Small intestine (tissue), 7 donors: ENCODE results near the gene GLRX3. TPM values are rescaled to one million over a fixed set of nuclear protein-coding genes. Genes with fewer than 3 reads are reported as not detected.

Experiments used
- DNase-seq, 2 donors: peaks; one replicate each; pipeline versions ENCODE4 v3.0.0 to v3.0.0-alpha.2; 2013
- FAIRE-seq: peaks from 2 replicates; lab custom pipeline; 2012; peaks lifted over from hg19 to GRCh38; lab: Jason Lieb, UNC
- H3K27ac ChIP-seq, 3 donors: one replicate each; pipeline ENCODE4 v1.5.1; 2013; ENCODE audit warnings: low read length in 2 of 3, mild to moderate bottlenecking in 2 of 3, control low read depth in 1 of 3, inconsistent platforms in 1 of 3, low read depth in 1 of 3, moderate library complexity in 1 of 3
- H3K27me3 ChIP-seq, 3 donors: one replicate each; pipeline ENCODE4 v1.6.1; 2013; ENCODE audit warnings: low read length in 3 of 3, inconsistent platforms in 1 of 3; ENCODE audit not compliant: control insufficient read depth in 3 of 3, insufficient read depth in 3 of 3
- H3K36me3 ChIP-seq, 3 donors: one replicate each; pipeline ENCODE4 v1.6.1; 2013; ENCODE audit warnings: low read length in 3 of 3, inconsistent platforms in 1 of 3, low read depth in 1 of 3, mild to moderate bottlenecking in 1 of 3, moderate library complexity in 1 of 3; ENCODE audit not compliant: control insufficient read depth in 3 of 3, insufficient read depth in 2 of 3
- H3K4me1 ChIP-seq, 3 donors: one replicate each; pipeline ENCODE4 v1.6.1; 2013; ENCODE audit warnings: low read length in 2 of 3, inconsistent platforms in 1 of 3, low read depth in 1 of 3, mild to moderate bottlenecking in 1 of 3, moderate library complexity in 1 of 3; ENCODE audit not compliant: control insufficient read depth in 3 of 3, insufficient read depth in 2 of 3
- H3K4me3 ChIP-seq, 3 donors: one replicate each; pipeline ENCODE4 v1.5.1; 2013; ENCODE audit warnings: low read length in 3 of 3, control low read depth in 1 of 3, inconsistent platforms in 1 of 3, low read depth in 1 of 3, mild to moderate bottlenecking in 1 of 3, moderate library complexity in 1 of 3
- H3K9me3 ChIP-seq, 2 donors: one replicate each; pipeline ENCODE4 v1.6.1; 2013; ENCODE audit warnings: low read depth in 1 of 2, low read length in 1 of 2; ENCODE audit not compliant: control insufficient read depth in 2 of 2, insufficient read depth in 1 of 2
- WGBS, 3 donors: extraction: QIAGEN DNeasy Blood & Tissue Kit; methylation state at CpG; one replicate each; pipeline ENCODE4 v1.1.7; 2013; 5-methylcytosine and 5-hydroxymethylcytosine counted together
- polyA plus RNA-seq, 4 donors: library from polyadenylated mRNA; stranded (reverse) in 3 of 4; unstranded in 1 of 4; fragments of 200-250 nt in 3 of 4; fragments of 120-200 nt in 1 of 4; gene quantifications; one replicate each; pipeline versions ENCODE4 v1.2.1 to v1.2.3, GENCODE V29; 2013
- donor health status: healthy with polysubstance abuse.
- donor health status: control.
- donor health status: control.
- donor health status: Bipolar disorder and iron deficiency.
- donor health status: healthy.

GLRX3 gene
- polyA plus RNA-seq, 4 donors = 51.3 to 66.9 (median 59.3) TPM

DNA sequence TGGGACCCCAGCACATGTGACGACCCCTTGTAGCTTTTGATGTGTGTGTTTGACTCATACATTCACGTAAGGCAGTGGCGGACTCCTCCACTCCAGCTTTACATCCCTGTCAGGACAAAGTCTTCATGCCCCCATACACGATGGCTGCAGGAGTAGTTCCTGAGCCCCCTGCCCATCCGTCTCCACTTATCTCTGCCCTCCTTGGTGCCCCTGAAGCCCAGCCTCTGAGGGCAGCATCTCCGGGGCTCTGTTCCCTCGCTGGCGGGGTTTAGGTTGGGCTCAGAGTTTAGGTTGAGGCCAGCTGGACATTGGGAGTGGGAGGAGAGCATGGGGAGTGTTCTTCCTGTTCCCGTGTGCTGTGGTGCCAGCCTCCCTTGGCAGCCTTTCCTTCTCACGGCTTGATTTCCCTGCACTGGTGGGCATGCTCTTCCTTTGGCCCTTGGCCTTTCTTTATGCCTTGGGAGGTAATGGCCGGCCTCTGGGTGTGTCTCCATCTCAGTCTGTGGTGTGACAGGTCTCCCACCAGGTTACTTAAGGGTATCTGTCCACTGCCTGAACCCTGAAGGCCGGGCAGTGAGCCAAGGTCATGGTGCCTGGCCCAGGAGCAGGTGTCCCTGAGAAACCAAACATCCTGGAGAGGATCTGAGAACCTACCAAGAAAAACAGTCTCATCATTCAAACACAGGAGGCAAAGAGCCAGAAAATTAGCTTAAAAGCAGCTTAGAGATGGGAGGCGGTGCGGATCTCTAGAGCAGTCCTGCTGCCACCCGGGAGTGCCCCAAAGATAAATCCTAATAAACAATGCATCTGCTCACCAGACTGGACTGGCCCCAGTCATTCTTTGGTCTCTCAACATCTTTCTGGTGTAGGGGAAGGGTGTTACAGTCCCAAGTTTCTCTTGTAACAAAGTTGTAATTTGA is 85.5 kb downstream of the GLRX3 start:
- no peak overlapping the region for H3K27ac ChIP-seq
- H3K36me3 ChIP-seq = no peaks in the 10 kb centered on the region
- no peaks in the 10 kb centered on the region for H3K4me1 ChIP-seq
- H3K9me3 ChIP-seq = no peaks in the 10 kb centered on the region
- DNase-seq (no peak), FAIRE-seq (no peak)
- no peak overlapping the region for H3K4me3 ChIP-seq
- H3K27me3 ChIP-seq = no peaks in the 10 kb centered on the region
- 65 to 73% (median 73%) methylated on average over 15 of the region's 15 CpGs for WGBS, 3 donors

DNA sequence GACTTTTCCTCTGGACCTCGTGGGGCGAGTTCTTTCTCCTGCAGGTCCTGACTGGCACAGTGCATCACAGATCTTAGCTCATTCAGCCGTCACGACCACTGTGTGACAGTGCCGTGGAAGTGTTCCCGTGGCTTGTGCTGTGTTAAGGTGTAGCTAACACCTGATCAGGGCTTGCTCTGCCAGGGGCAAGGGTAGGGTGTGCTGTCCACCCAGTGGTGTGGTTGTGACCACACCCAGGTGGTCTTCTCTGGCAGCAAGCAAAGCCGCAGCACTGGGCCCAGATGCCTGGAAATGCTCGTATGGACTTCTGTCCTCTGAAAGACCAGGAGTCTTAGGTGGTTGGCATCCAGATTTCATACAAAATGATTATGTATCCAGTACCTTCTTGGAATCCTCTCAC is 86.2 kb downstream of the GLRX3 start:
- Histone ChIP-seq H3K4me1 (no peaks in the 10 kb centered on the region), H3K27ac (no peak overlapping the region), H3K36me3 (no peaks in the 10 kb centered on the region), H3K27me3 (no peaks in the 10 kb centered on the region), H3K4me3 (no peak overlapping the region), H3K9me3 (no peaks in the 10 kb centered on the region)
- WGBS, 3 donors = 87 to 91% (median 89%) methylated on average over 8 of the region's 8 CpGs
- DNase-seq (no peak), FAIRE-seq (no peak)

DNA sequence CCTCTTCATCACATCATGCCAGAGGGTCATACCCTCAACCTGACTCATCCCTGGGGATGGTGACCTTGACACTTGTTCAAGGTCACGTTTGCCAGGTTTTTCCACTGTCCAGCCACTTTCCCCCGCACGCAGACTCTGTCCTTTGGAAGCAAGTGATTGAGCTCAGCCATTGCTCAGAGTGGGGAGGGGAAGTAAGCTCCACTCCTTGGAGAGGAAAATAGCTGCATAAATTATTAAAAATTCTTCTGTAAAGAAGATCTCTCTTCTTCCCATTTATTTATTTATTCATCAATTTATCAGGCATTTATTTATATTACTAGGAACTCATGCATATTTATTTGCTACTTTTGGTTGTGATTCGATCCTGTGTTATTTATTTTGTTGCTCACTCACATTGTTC is 88.0 kb downstream of the GLRX3 start:
- Histone ChIP-seq H3K4me1 (no peaks in the 10 kb centered on the region), H3K36me3 (no peaks in the 10 kb centered on the region), H3K4me3 (no peak overlapping the region), H3K27ac (no peak overlapping the region), H3K9me3 (peaks cover 0 to 2% of the 10 kb centered on the region in 2 donors), H3K27me3 (no peaks in the 10 kb centered on the region)
- WGBS, 3 donors = 58 to 67% (median 58%) methylated on average over 4 of the region's 4 CpGs
- DNase-seq (no peak), FAIRE-seq (no peak)

DNA sequence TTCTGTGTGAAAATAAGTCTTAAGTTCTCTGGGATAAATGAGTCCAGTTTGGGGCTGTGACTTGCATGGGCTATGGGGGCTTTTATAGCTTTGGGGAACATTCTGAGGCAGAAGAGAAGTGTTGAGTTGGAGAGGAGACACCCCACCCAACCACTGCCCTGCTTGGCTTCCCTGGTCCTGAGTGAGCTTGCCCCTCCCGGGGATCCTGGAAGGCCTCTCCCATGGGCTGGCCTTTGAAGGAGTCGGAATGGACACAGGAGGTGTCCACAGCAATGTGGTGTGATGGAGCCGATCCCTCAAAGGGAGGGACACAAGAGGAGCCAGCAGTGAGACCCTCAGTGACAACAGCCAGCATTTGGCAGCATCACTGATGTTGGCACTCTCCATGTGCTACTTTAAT is 89.8 kb downstream of the GLRX3 start:
- Histone ChIP-seq H3K27me3 (no peaks in the 10 kb centered on the region), H3K9me3 (peaks cover 0 to 2% of the 10 kb centered on the region in 2 donors), H3K4me1 (no peaks in the 10 kb centered on the region), H3K27ac (no peak overlapping the region), H3K36me3 (no peaks in the 10 kb centered on the region), H3K4me3 (no peak overlapping the region)
- WGBS, 3 donors = 85 to 97% (median 92%) methylated on average over 3 of the region's 3 CpGs
- FAIRE-seq (no peak), DNase-seq (no peak)

DNA sequence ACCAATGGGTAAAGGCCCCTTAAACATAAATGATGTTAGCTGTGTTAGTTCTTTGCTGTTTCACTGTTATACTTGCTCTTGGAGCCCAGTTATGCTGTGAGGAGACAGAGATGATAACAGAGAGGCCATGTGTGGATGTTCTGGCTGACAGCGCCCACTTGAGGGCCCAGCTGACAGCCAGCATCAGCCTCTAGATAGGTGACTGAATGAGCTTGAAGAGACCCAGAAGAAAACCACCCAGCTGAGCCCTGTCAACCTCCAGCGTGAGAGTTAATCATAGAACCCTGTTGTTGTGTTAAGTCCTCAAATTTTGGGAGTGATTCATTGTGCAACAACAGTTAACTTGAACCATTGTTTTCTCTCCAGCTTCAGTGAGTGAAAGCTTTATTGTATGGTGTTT is 91.7 kb downstream of the GLRX3 start:
- no peak for FAIRE-seq
- H3K27me3 ChIP-seq = no peaks in the 10 kb centered on the region
- no peak for DNase-seq
- WGBS, 3 donors = 75 to 84% (median 81%) methylated on average over 2 of the region's 2 CpGs
- H3K36me3 ChIP-seq = no peaks in the 10 kb centered on the region
- H3K27ac ChIP-seq = no peak overlapping the region
- H3K9me3 ChIP-seq = peaks cover 0 to 2% of the 10 kb centered on the region in 2 donors
- H3K4me1 ChIP-seq = no peaks in the 10 kb centered on the region
- H3K4me3 ChIP-seq = no peak overlapping the region

Other genes with a start within 250 kb of the GLRX3 start
- 1 to 10 TPM in 2 of 4 donors, not detected in 2; 1.4 to 1.9 TPM for gene EBF3, start 172.1 kb upstream of the GLRX3 start, polyA plus RNA-seq
- gene C10orf143, start 25.6 kb upstream of the GLRX3 start, polyA plus RNA-seq = 1 to 10 TPM; 3.7 to 8.1 (median 5.8) TPM